H9 (cell line): ENCODE measurements around the gene BANF1. TPM values are rescaled to one million over a fixed set of nuclear protein-coding genes. Genes with fewer than 3 reads are reported as not detected.

Experiments
- DNase-seq: peaks from one replicate; pipeline ENCODE4 v3.0.0-alpha.2; 2017
- H2AFZ ChIP-seq: one replicate; pipeline ENCODE4 v1.6.1; 2013; ENCODE audit warnings: mild to moderate bottlenecking, low read length, control low read depth, moderate library complexity
- H2AK5ac ChIP-seq: 2 replicates; pipeline ENCODE4 v1.6.1; 2013; ENCODE audit warnings: low read length, control low read depth, mixed read lengths; ENCODE audit not compliant: insufficient read length
- H2BK120ac ChIP-seq: one replicate; pipeline ENCODE4 v1.6.1; 2013; ENCODE audit warnings: low read depth, mild to moderate bottlenecking, low read length, control low read depth, inconsistent platforms; ENCODE audit not compliant: poor library complexity, severe bottlenecking
- H2BK12ac ChIP-seq: 2 replicates; pipeline ENCODE4 v1.6.1; 2013; ENCODE audit warnings: low read length, control low read depth, mixed read lengths, low read depth; ENCODE audit not compliant: insufficient read length
- H2BK15ac ChIP-seq: 2 replicates; pipeline ENCODE4 v1.6.1; 2013; ENCODE audit warnings: low read depth, low read length, control low read depth
- H2BK20ac ChIP-seq: one replicate; pipeline ENCODE4 v1.6.1; 2013; ENCODE audit warnings: low read depth, mild to moderate bottlenecking, low read length, control low read depth, inconsistent platforms; ENCODE audit not compliant: poor library complexity, severe bottlenecking
- H2BK5ac ChIP-seq: 2 replicates; pipeline ENCODE4 v1.6.1; 2013; ENCODE audit warnings: low read length, control low read depth, mixed read lengths; ENCODE audit not compliant: insufficient read length
- H3K14ac ChIP-seq: 2 replicates; pipeline ENCODE4 v1.6.1; 2013; ENCODE audit warnings: low read length, control low read depth; ENCODE audit not compliant: insufficient read depth
- H3K18ac ChIP-seq: 2 replicates; pipeline ENCODE4 v1.6.1; 2013; ENCODE audit warnings: low read depth, mild to moderate bottlenecking, mixed read lengths, low read length, control low read depth; ENCODE audit not compliant: insufficient read length
- H3K23ac ChIP-seq: 2 replicates; pipeline ENCODE4 v1.6.1; 2013; ENCODE audit warnings: low read length, control low read depth, mixed read lengths, low read depth; ENCODE audit not compliant: insufficient read length
- H3K23me2 ChIP-seq: 2 replicates; pipeline ENCODE4 v1.6.1; 2013; ENCODE audit warnings: low read depth, mild to moderate bottlenecking, mixed read lengths, low read length, control low read depth; ENCODE audit not compliant: insufficient read length, poor library complexity, severe bottlenecking
- H3K27ac ChIP-seq: 2 replicates; pipeline ENCODE4 v1.5.1; 2013; ENCODE audit warnings: low read length, control low read depth, mixed read lengths, low read depth; ENCODE audit not compliant: insufficient read length
- H3K27me3 ChIP-seq: 2 replicates; pipeline ENCODE4 v1.6.1; 2013; ENCODE audit warnings: low read length, control low read depth, inconsistent platforms; ENCODE audit not compliant: insufficient read depth
- H3K4ac ChIP-seq: 2 replicates; pipeline ENCODE4 v1.6.1; 2013; ENCODE audit warnings: low read depth, mild to moderate bottlenecking, control low read depth, inconsistent platforms, low read length, moderate library complexity
- H3K4me1 ChIP-seq: 2 replicates; pipeline ENCODE4 v1.6.1; 2013; ENCODE audit warnings: low read length, control low read depth, inconsistent platforms; ENCODE audit not compliant: insufficient read depth
- H3K4me2 ChIP-seq: 2 replicates; pipeline ENCODE4 v1.6.1; 2013; ENCODE audit warnings: low read length, control low read depth, mixed read lengths; ENCODE audit not compliant: insufficient read length, insufficient read depth
- H3K56ac ChIP-seq: 2 replicates; pipeline ENCODE4 v1.6.1; 2013; ENCODE audit warnings: low read depth, mild to moderate bottlenecking, mixed read lengths, low read length, control low read depth; ENCODE audit not compliant: insufficient read length
- H3K79me1 ChIP-seq: 2 replicates; pipeline ENCODE4 v1.6.1; 2013; ENCODE audit warnings: low read depth, mild to moderate bottlenecking, moderate library complexity, low read length, control low read depth, inconsistent platforms; ENCODE audit not compliant: insufficient read depth, poor library complexity, severe bottlenecking
- H3K79me2 ChIP-seq: 2 replicates; pipeline ENCODE4 v1.6.1; 2013; ENCODE audit warnings: low read length, control low read depth, inconsistent platforms; ENCODE audit not compliant: insufficient read depth
- H3K9ac ChIP-seq: 2 replicates; pipeline ENCODE4 v1.6.1; 2013; ENCODE audit warnings: low read length, control low read depth, mixed read lengths; ENCODE audit not compliant: insufficient read length; ENCODE audit errors: extremely low read depth
- H3K9me3 ChIP-seq: one replicate; pipeline ENCODE4 v1.6.1; 2013; ENCODE audit warnings: low read depth, low read length, inconsistent platforms; ENCODE audit not compliant: control insufficient read depth
- H3T11ph ChIP-seq: one replicate; pipeline ENCODE4 v1.6.1; 2013; ENCODE audit warnings: mild to moderate bottlenecking, low read length, control low read depth, inconsistent platforms
- H4K20me1 ChIP-seq: one replicate; pipeline ENCODE4 v1.6.1; 2013; ENCODE audit not compliant: control insufficient read depth, insufficient read length, insufficient read depth
- H4K5ac ChIP-seq: 2 replicates; pipeline ENCODE4 v1.6.1; 2013; ENCODE audit warnings: low read depth, mild to moderate bottlenecking, mixed read lengths, low read length, control low read depth; ENCODE audit not compliant: insufficient read length
- H4K8ac ChIP-seq: replicated peaks from 2 replicates; pipeline ENCODE4 v1.6.1; 2013; ENCODE audit warnings: low read length, control low read depth, mixed read lengths, low read depth; ENCODE audit not compliant: insufficient read length
- H4K91ac ChIP-seq: 2 replicates; pipeline ENCODE4 v1.6.1; 2013; ENCODE audit warnings: low read depth, mild to moderate bottlenecking, moderate library complexity, mixed read lengths, low read length, control low read depth; ENCODE audit not compliant: insufficient read length
- H3K27ac Mint-ChIP-seq, 3 experiments: 2 replicates in 2 of 3; 3 replicates in 1 of 3; pipeline ENCODE4 v1.8.0; 2020 to 2021; ENCODE audit warnings: mixed read lengths in 3 of 3, mild to moderate bottlenecking in 1 of 3, moderate library complexity in 1 of 3
- H3K27me3 Mint-ChIP-seq: 2 replicates; pipeline ENCODE4 v1.8.0; 2021; ENCODE audit warnings: low read depth, mild to moderate bottlenecking, moderate library complexity, mixed read lengths
- H3K36me3 Mint-ChIP-seq, 3 experiments: 2 replicates in 2 of 3; 3 replicates in 1 of 3; pipeline ENCODE4 v1.8.0; 2020 to 2021; ENCODE audit warnings: low read depth in 3 of 3, mixed read lengths in 3 of 3; ENCODE audit not compliant: insufficient read depth in 1 of 3
- H3K4me1 Mint-ChIP-seq, 2 experiments: 2 replicates each; pipeline ENCODE4 v1.8.0; 2020; ENCODE audit warnings: mixed read lengths in 2 of 2
- H3K4me3 Mint-ChIP-seq, 2 experiments: 2 replicates in 1 of 2; 3 replicates in 1 of 2; pipeline ENCODE4 v1.8.0; 2020 to 2021; ENCODE audit warnings: mild to moderate bottlenecking in 2 of 2, mixed read lengths in 2 of 2, moderate library complexity in 1 of 2
- H3K9me3 Mint-ChIP-seq, 2 experiments: 2 replicates in 1 of 2; 3 replicates in 1 of 2; pipeline ENCODE4 v1.8.0; 2020; ENCODE audit warnings: mild to moderate bottlenecking in 2 of 2, mixed read lengths in 2 of 2, moderate library complexity in 1 of 2
- CTCF ChIP-seq: fragments of 200-600 bp; sonication (generic); conservative IDR thresholded peaks from 3 replicates; pipeline ENCODE4 v1.8.0; 2021; ENCODE audit warnings: antibody characterized with exemption, mild to moderate bottlenecking
- WGBS: extraction: QIAGEN DNeasy Blood & Tissue Kit; methylation state at CpG from one replicate; pipeline ENCODE4 v1.1.7; 2013; ENCODE audit warnings: missing lambda C conversion rate, low lambda C conversion rate, mixed read lengths; ENCODE audit not compliant: insufficient read length; ENCODE audit errors: extremely low coverage; 5-methylcytosine and 5-hydroxymethylcytosine counted together
- total RNA-seq: library from RNA; stranded (reverse); gene quantifications from 2 replicates; pipeline ENCODE4 v1.2.1, GENCODE V29; 2021

The BANF1 gene
- total RNA-seq, 1 experiment from 2014 or later = 346 TPM

DNA sequence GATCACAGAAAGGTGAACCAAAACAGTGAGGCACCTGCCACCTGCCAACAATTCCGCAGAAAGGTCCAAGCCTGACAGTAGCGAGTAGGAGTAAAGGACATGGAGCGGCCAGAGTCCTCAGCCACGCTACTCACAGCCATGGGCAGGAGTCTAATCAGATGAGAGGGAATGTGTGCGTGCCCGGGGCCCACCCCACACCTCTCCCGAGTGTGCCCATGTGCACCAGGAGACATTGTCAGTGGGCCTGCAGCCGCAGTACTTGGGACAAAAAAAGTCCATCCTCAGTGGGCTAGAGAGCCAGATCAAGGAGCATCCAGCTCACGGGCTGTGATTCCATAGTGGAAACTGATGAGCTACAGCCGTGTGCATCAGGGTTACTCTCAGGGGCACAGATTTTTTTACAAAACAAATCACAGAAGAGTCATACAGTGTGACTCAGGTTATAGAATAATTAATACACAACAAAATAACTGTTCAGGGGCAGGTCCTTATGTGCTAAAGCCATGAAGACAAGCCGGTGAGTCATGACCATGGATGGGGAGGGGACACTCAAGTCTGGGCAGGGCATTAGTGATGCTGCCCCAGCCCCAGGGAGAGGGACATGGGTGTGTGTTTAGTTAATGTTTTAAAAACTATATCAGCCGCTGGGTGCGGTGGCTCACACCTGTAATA lies 28.7 kb upstream of the BANF1 start:
- no peak overlapping the region for H3K9ac ChIP-seq
- no peaks in the 10 kb centered on the region for H3K9me3 Mint-ChIP-seq
- peaks cover 40 to 73% (median 64%) of the 10 kb centered on the region in 3 experiments for H3K36me3 Mint-ChIP-seq
- no peaks in the 10 kb centered on the region for H3K79me2 ChIP-seq
- no peaks in the 10 kb centered on the region for H3K9me3 ChIP-seq
- no peak overlapping the region for H3K18ac ChIP-seq
- H3K23ac ChIP-seq = no peak overlapping the region
- H4K91ac ChIP-seq = no peak overlapping the region
- H3K27ac ChIP-seq = no peak overlapping the region
- no peak overlapping the region for H3K27ac Mint-ChIP-seq
- TF ChIP-seq CTCF = no peak
- H3K4me1 ChIP-seq = no peaks in the 10 kb centered on the region
- H3K23me2 ChIP-seq = no peaks in the 10 kb centered on the region
- no peak overlapping the region for H2BK5ac ChIP-seq
- H2BK20ac ChIP-seq = no peak overlapping the region
- no CpG with 5 or more reads among the region's 13 CpGs for WGBS
- no peak for DNase-seq
- H3K4me1 Mint-ChIP-seq = peaks cover 5 to 6% of the 10 kb centered on the region in 2 experiments
- H2AFZ ChIP-seq = no peak overlapping the region
- H4K8ac ChIP-seq = no peak overlapping the region
- no peak overlapping the region for H3K4me2 ChIP-seq
- H4K20me1 ChIP-seq = no peaks in the 10 kb centered on the region
- H3K4me3 Mint-ChIP-seq = no peak overlapping the region; a peak in 1 of 5 replicates
- no peaks in the 10 kb centered on the region for H3K79me1 ChIP-seq
- no peak overlapping the region for H2AK5ac ChIP-seq
- H2BK120ac ChIP-seq = no peak overlapping the region
- H3T11ph ChIP-seq = no peak overlapping the region
- no peak overlapping the region for H3K4ac ChIP-seq
- no peak overlapping the region for H2BK12ac ChIP-seq
- H2BK15ac ChIP-seq = no peak overlapping the region
- no peaks in the 10 kb centered on the region for H3K27me3 ChIP-seq
- no peak overlapping the region for H3K56ac ChIP-seq
- no peaks in the 10 kb centered on the region for H3K27me3 Mint-ChIP-seq
- no peak overlapping the region for H3K14ac ChIP-seq
- no peak overlapping the region for H4K5ac ChIP-seq
